Neuronal stem cell (in vitro differentiated cells): ENCODE results near the gene SLF2.

Experiments used
- DNase-seq: peaks from one replicate; pipeline ENCODE4 v3.0.0-alpha.2; 2013; ENCODE audit warnings: low spot score
- H2AFZ ChIP-seq: one replicate; pipeline ENCODE4 v1.6.1; 2013; ENCODE audit warnings: mild to moderate bottlenecking, low read length, inconsistent platforms
- H2AK5ac ChIP-seq: 2 replicates; pipeline ENCODE4 v1.6.1; 2013; ENCODE audit warnings: low read depth, mild to moderate bottlenecking, inconsistent platforms, low read length, moderate library complexity, mixed read lengths
- H2BK120ac ChIP-seq: 2 replicates; pipeline ENCODE4 v1.6.1; 2013; ENCODE audit warnings: low read depth, mild to moderate bottlenecking, inconsistent platforms, low read length, moderate library complexity, mixed read lengths
- H2BK12ac ChIP-seq: one replicate; pipeline ENCODE4 v1.6.1; 2013; ENCODE audit warnings: low read length, inconsistent platforms
- H2BK15ac ChIP-seq: 2 replicates; pipeline ENCODE4 v1.6.1; 2013; ENCODE audit warnings: mild to moderate bottlenecking, low read length, inconsistent platforms, mixed read lengths
- H2BK5ac ChIP-seq: one replicate; pipeline ENCODE4 v1.6.1; 2013; ENCODE audit warnings: inconsistent platforms, mild to moderate bottlenecking, low read length, moderate library complexity
- H3K14ac ChIP-seq: one replicate; pipeline ENCODE4 v1.6.1; 2013; ENCODE audit warnings: low read length, inconsistent platforms
- H3K18ac ChIP-seq: 2 replicates; pipeline ENCODE4 v1.6.1; 2013; ENCODE audit warnings: low read length, inconsistent platforms
- H3K23ac ChIP-seq: 2 replicates; pipeline ENCODE4 v1.6.1; 2013; ENCODE audit warnings: low read depth, mild to moderate bottlenecking, mixed read lengths, low read length, inconsistent platforms; ENCODE audit not compliant: poor library complexity
- H3K27ac ChIP-seq: replicated peaks from 3 replicates; pipeline ENCODE4 v1.5.1; 2013; ENCODE audit warnings: low read length, inconsistent platforms
- H3K27me3 ChIP-seq, 3 experiments: 2 replicates each; pipeline ENCODE4 v1.6.1; 2013; ENCODE audit warnings: low read length in 3 of 3, mild to moderate bottlenecking in 2 of 3, inconsistent platforms in 1 of 3, low read depth in 1 of 3, mixed read lengths in 1 of 3, moderate library complexity in 1 of 3; ENCODE audit not compliant: control insufficient read depth in 3 of 3, insufficient read depth in 3 of 3
- H3K36me3 ChIP-seq, 2 donors: replicated peaks in 1 of 2; 2 replicates each; pipeline ENCODE4 v1.6.1; 2013; ENCODE audit warnings: low read length in 2 of 2; ENCODE audit not compliant: control insufficient read depth in 2 of 2, insufficient read depth in 2 of 2
- H3K4ac ChIP-seq: 2 replicates; pipeline ENCODE4 v1.6.1; 2013; ENCODE audit warnings: inconsistent platforms, mild to moderate bottlenecking, low read length, moderate library complexity
- H3K4me1 ChIP-seq, 2 donors: 1 replicate in 1 of 2; 2 replicates in 1 of 2; pipeline ENCODE4 v1.6.1; 2013; ENCODE audit warnings: low read length in 2 of 2, low read depth in 1 of 2; ENCODE audit not compliant: control insufficient read depth in 2 of 2, insufficient read depth in 1 of 2
- H3K4me2 ChIP-seq: one replicate; pipeline ENCODE4 v1.6.1; 2013; ENCODE audit warnings: mild to moderate bottlenecking, low read length, inconsistent platforms; ENCODE audit not compliant: insufficient read depth, poor library complexity, severe bottlenecking
- H3K4me3 ChIP-seq, 2 donors: 2 replicates each; pipeline ENCODE4 v1.5.1; 2013; ENCODE audit warnings: low read length in 2 of 2, mild to moderate bottlenecking in 2 of 2, inconsistent platforms in 1 of 2, moderate library complexity in 1 of 2
- H3K79me1 ChIP-seq: one replicate; pipeline ENCODE4 v1.6.1; 2013; ENCODE audit warnings: low read depth, mild to moderate bottlenecking, inconsistent platforms, low read length, moderate library complexity
- H3K9ac ChIP-seq: one replicate; pipeline ENCODE4 v1.6.1; 2013; ENCODE audit warnings: mild to moderate bottlenecking, low read depth, low read length, inconsistent platforms; ENCODE audit not compliant: poor library complexity
- H3K9me3 ChIP-seq, 2 donors: replicated peaks in 1 of 2; 2 replicates each; pipeline versions ENCODE3 to v1.6.1; 2013; ENCODE audit warnings: low read length in 2 of 2, mild to moderate bottlenecking in 2 of 2, inconsistent platforms in 1 of 2, low read depth in 1 of 2, mixed read lengths in 1 of 2, moderate library complexity in 1 of 2; ENCODE audit not compliant: control insufficient read depth in 2 of 2, insufficient read depth in 1 of 2
- H4K8ac ChIP-seq: one replicate; pipeline ENCODE4 v1.6.1; 2013; ENCODE audit warnings: low read depth, mild to moderate bottlenecking, inconsistent platforms, low read length, moderate library complexity
- H4K91ac ChIP-seq: one replicate; pipeline ENCODE4 v1.6.1; 2013; ENCODE audit warnings: low read length, low read depth, mild to moderate bottlenecking, inconsistent platforms; ENCODE audit not compliant: poor library complexity
- whole genome bisulfite sequencing, 2 donors: extraction: QIAGEN DNeasy Blood & Tissue Kit; methylation state at CpG; one replicate each; pipeline ENCODE4 v1.1.7; 2013; ENCODE audit warnings: missing lambda C conversion rate in 2 of 2, mixed read lengths in 1 of 2; ENCODE audit not compliant: insufficient read length in 2 of 2, insufficient replicate concordance in 1 of 2; ENCODE audit errors: extremely low coverage in 2 of 2; 5-methylcytosine and 5-hydroxymethylcytosine counted together

Gene SLF2

GRCh38 chr10:100984672-100985177 is 72.0 kb downstream of the SLF2 start:
- no peak overlapping the region for H3K4me3 ChIP-seq
- peaks cover 12 to 13% of the 10 kb centered on the region in 2 donors for H3K4me1 ChIP-seq
- no peak overlapping the region for H2BK5ac ChIP-seq
- H2BK15ac ChIP-seq = no peak overlapping the region
- no peak overlapping the region for H4K8ac ChIP-seq
- DNase-seq = no peak
- no peak overlapping the region for H2BK120ac ChIP-seq
- no peak overlapping the region for H3K18ac ChIP-seq
- no peak overlapping the region for H4K91ac ChIP-seq
- H3K9ac ChIP-seq = no peak overlapping the region
- peaks cover 35 to 74% of the 10 kb centered on the region in 2 donors for H3K36me3 ChIP-seq
- no peak overlapping the region for H3K4ac ChIP-seq
- H2AFZ ChIP-seq = no peak overlapping the region
- H3K9me3 ChIP-seq = peaks cover 0 to 3% of the 10 kb centered on the region in 2 donors
- no peak overlapping the region for H3K14ac ChIP-seq
- H3K23ac ChIP-seq = no peak overlapping the region
- no peaks in the 10 kb centered on the region for H3K27me3 ChIP-seq
- H2AK5ac ChIP-seq = no peak overlapping the region
- no peak overlapping the region for H3K27ac ChIP-seq
- H3K79me1 ChIP-seq = peaks cover 10% of the 10 kb centered on the region
- no peak overlapping the region for H3K4me2 ChIP-seq
- no CpG with 5 or more reads among the region's 2 CpGs for WGBS, 2 donors
- no peak overlapping the region for H2BK12ac ChIP-seq

GRCh38 chr10:100985336-100985735 is 72.6 kb downstream of the SLF2 start:
- Histone ChIP-seq H3K9me3 (peaks cover 0 to 3% of the 10 kb centered on the region in 2 donors), H2BK15ac (no peak overlapping the region), H3K4ac (no peak overlapping the region), H3K9ac (no peak overlapping the region), H2AFZ (no peak overlapping the region), H4K91ac (no peak overlapping the region), H2BK5ac (no peak overlapping the region), H3K27me3 (no peaks in the 10 kb centered on the region), H4K8ac (no peak overlapping the region), H2BK120ac (no peak overlapping the region), H3K23ac (no peak overlapping the region), H2BK12ac (no peak overlapping the region), H3K14ac (no peak overlapping the region), H3K4me3 (no peak overlapping the region), H3K18ac (no peak overlapping the region), H3K4me1 (peaks cover 12 to 13% of the 10 kb centered on the region in 2 donors), H3K79me1 (peaks cover 10% of the 10 kb centered on the region), H3K27ac (no peak overlapping the region), H3K4me2 (no peak overlapping the region), H2AK5ac (no peak overlapping the region), H3K36me3 (peaks cover 33 to 74% of the 10 kb centered on the region in 2 donors)
- no CpG with 5 or more reads among the region's 5 CpGs for WGBS, 2 donors
- no peak for DNase-seq

- peak overlapping the region; percentile 91 for H2BK5ac ChIP-seq
- peak overlapping the region; percentile 88 to 93 for H3K4me3 ChIP-seq
- no peaks in the 10 kb centered on the region for H3K27me3 ChIP-seq
- WGBS, 2 donors = no CpG with 5 or more reads among the region's 17 CpGs
- H2BK12ac ChIP-seq = no peak overlapping the region
- H2BK15ac ChIP-seq = no peak overlapping the region
- H3K27ac ChIP-seq = no peak overlapping the region
- H3K14ac ChIP-seq = peak overlapping the region; percentile 39
- no peak overlapping the region for H3K4ac ChIP-seq
- H4K91ac ChIP-seq = no peak overlapping the region
- H3K4me1 ChIP-seq = peaks cover 12 to 13% of the 10 kb centered on the region in 2 donors
- H3K4me2 ChIP-seq = peak overlapping the region; percentile 82
- peaks cover 36 to 74% of the 10 kb centered on the region in 2 donors for H3K36me3 ChIP-seq
- H3K9ac ChIP-seq = peak overlapping the region; percentile 98
- peak overlapping the region; percentile 87 for H3K18ac ChIP-seq
- peaks cover 0 to 3% of the 10 kb centered on the region in 2 donors for H3K9me3 ChIP-seq
- peak overlapping the region; percentile 98 for H2AFZ ChIP-seq
- H2BK120ac ChIP-seq = no peak overlapping the region
- peak overlapping the region; percentile 67 for H2AK5ac ChIP-seq
- H3K79me1 ChIP-seq = peaks cover 10% of the 10 kb centered on the region
- no peak overlapping the region for H4K8ac ChIP-seq
- no peak for DNase-seq
- peak overlapping the region; percentile 97 for H3K23ac ChIP-seq
Measured at GRCh38 chr10:100986623-100986951, 73.8 kb downstream of the SLF2 start.

GRCh38 chr10:100986952-100987684 is 74.4 kb downstream of the SLF2 start, which contains the start of the genes MRPL43 and TWNK:
MRPL43 (minus strand) TSS chr10:100987497; CDS start chr10:100987443, 54 bp downstream.
TWNK (plus strand) TSS chr10:100987543; CDS start chr10:100988211, 668 bp downstream.
- no peak within 1 kb of the TSS for H2BK120ac ChIP-seq
- peak within 1 kb of the TSS; percentile 39 for H3K14ac ChIP-seq
- no peaks in the 10 kb centered on the region for H3K27me3 ChIP-seq
- peaks cover 0 to 3% of the 10 kb centered on the region in 2 donors for H3K9me3 ChIP-seq
- no peak within 1 kb of the TSS for H3K4ac ChIP-seq
- H3K4me1 ChIP-seq = peaks cover 12 to 13% of the 10 kb centered on the region in 2 donors
- peak within 1 kb of the TSS; percentile 98 for H3K18ac ChIP-seq
- peak within 1 kb of the TSS; percentile 72 for H3K27ac ChIP-seq
- H3K23ac ChIP-seq = peak within 1 kb of the TSS; percentile 97
- no peak within 1 kb of the TSS for H2BK12ac ChIP-seq
- peak within 1 kb of the TSS; percentile 65 for H2BK15ac ChIP-seq
- no peak within 1 kb of the TSS for H4K91ac ChIP-seq
- DNase-seq = peak; percentile 82
- peak within 1 kb of the TSS; percentile 98 for H2AFZ ChIP-seq
- peak within 1 kb of the TSS; percentile 82 for H3K4me2 ChIP-seq
- H3K9ac ChIP-seq = peak within 1 kb of the TSS; percentile 98
- H2BK5ac ChIP-seq = peak within 1 kb of the TSS; percentile 91
- peaks cover 34 to 71% of the 10 kb centered on the region in 2 donors for H3K36me3 ChIP-seq
- WGBS, 2 donors = no CpG with 5 or more reads among the region's 75 CpGs
- H2AK5ac ChIP-seq = peak within 1 kb of the TSS; percentile 67
- H3K4me3 ChIP-seq = peak within 1 kb of the TSS; percentile 88 to 93
- peaks cover 10% of the 10 kb centered on the region for H3K79me1 ChIP-seq
- no peak within 1 kb of the TSS for H4K8ac ChIP-seq
